Left colon (tissue), 2 donors: Measurements from ENCODE around the gene FNDC10. TPM values are rescaled to one million over a fixed set of nuclear protein-coding genes. Genes with fewer than 3 reads are reported as not detected.

Source experiments
- ATAC-seq: fragments of 200-7000 bp; cut with Tn5 transposase; one replicate; pipeline ENCODE4 v1.9.1; 2020; ENCODE audit warnings: mild to moderate bottlenecking, moderate library complexity
- DNase-seq, 2 donors: peaks; one replicate each; pipeline ENCODE4 v3.0.0-alpha.2; 2020
- intact Hi-C, 2 donors: fragments of 100-400 bp; cut with DNase I in 1 of 2; cut with micrococcal nuclease in 1 of 2; formaldehyde crosslinking; loops; one replicate each; pipeline versions ENCODE4 v1.11.2 to v1.14.0; 2022; cut with DNase I, micrococcal nuclease
- total RNA-seq, 2 donors: library from RNA; stranded (reverse); fragmentation: NEBNext Ultra II Directional; extraction: Animal tissue kit (Norgen Biotek cat#: 25700); gene quantifications; one replicate each; pipeline ENCODE4 v1.2.1, GENCODE V29; 2021
- donor health status: DM: no; HTN: no; CAD: no.
- donor health status: DM: yes; HTN: yes; CAD: no.

The FNDC10 gene
- total RNA-seq, 2 donors from 2014 or later: 3.1 to 3.3 TPM

- no peak for ATAC-seq
- intact Hi-C loops: no loop called here
- peak in 1 of 2 donors; percentile 24 for DNase-seq
Observed at GRCh38 chr1:1619917-1620361, 20.0 kb upstream of the FNDC10 start.

- DNase-seq (peak in 1 of 2 donors; percentile 26), ATAC-seq (no peak)
- intact Hi-C loops: no loop called here
Observed at GRCh38 chr1:1618396-1619068, 18.6 kb upstream of the FNDC10 start.

GRCh38 chr1:1617925-1618324, 18.0 kb upstream of the FNDC10 start:
- ATAC-seq (no peak), DNase-seq (peak in 1 of 2 donors; percentile 22)
- intact Hi-C loops: no loop called here

DNA sequence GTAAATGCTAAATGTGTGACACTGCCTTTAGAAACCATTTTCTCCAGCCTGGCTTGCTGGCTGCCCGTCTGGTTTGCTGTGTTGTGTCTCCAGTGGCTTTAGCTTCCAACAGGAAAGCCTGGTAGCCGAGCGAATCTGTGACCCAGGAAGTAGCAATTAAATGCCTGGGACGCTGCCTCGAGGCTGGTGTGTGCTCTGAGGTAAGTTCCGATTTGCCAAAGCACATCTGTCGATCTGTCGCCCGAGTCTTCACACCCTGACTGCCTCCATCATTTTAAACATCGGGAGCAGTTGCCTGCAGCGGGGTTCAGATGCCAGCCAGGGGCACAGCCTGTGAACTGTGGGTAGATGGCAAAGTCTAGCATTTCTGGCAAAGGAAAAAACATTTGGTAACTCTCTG, 17.6 kb upstream of the FNDC10 start:
- ATAC-seq (no peak), DNase-seq (no peak)
- intact Hi-C loops: no loop called here

- intact Hi-C loops: no loop called here
- DNase-seq: peak; percentile 27 to 30
- no peak for ATAC-seq
Observed at GRCh38 chr1:1616838-1617237, 16.9 kb upstream of the FNDC10 start.

DNA sequence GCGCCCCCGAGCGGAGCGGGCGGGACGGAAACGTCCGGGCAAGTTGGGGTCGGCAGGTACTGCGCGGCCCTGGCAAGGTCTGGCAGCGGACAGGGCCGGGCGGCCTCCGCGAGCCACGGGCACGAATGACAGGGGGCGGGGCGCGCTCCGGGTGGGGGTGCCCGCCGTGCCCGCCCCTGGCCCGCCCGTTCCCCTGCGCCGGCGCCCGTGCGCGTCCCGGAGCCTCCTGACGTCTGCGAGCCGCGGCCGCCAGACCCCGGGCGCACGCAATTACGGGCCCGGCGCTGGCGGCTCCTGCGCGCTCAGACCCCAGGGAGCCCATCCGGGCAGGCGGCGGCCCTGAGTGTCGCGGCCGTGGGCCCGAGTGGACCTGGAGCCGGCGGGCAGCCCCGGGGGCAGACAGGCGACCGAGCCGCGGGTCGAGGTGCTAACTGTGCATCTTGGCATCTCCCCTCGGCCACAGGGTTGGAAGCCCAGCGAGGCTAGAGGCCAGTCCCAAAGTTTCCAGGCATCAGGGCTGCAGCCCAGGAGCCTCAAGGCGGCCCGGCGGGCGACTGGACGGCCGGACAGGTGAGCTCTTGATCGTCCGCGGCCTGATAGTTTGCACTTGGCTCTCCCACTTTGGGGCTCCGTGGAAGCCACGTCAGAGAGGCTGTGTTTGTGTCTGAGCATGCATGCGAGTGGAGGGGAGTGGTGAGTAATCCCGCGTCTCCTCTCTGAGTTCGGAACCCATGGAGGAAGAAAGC, 16.3 kb upstream of the FNDC10 start:
- ATAC-seq (peak; percentile 50), DNase-seq (peak; percentile 48 to 76)
- intact Hi-C loops: no loop called here

GRCh38 chr1:1615256-1616044, 15.5 kb upstream of the FNDC10 start, which contains the start of gene MIB2:
Gene MIB2 (plus strand): TSS chr1:1615500. CDS start chr1:1623453, 7,953 bp downstream.
- intact Hi-C loops: no loop called here
- ATAC-seq: peak; percentile 90

GRCh38 chr1:1614954-1615255, 15.0 kb upstream of the FNDC10 start:
- intact Hi-C loops: no loop called here
- DNase-seq (no peak), ATAC-seq (no peak)

More at GRCh38 chr1:1615256-1616044, 15.5 kb upstream of the FNDC10 start, which contains the start of gene MIB2:
- peak; percentile 96 for DNase-seq

- DNase-seq (peak; percentile 24 to 66), ATAC-seq (peak; percentile 25)
- intact Hi-C loops: no loop called here
Observed at GRCh38 chr1:1614204-1614953, 14.4 kb upstream of the FNDC10 start.

DNA sequence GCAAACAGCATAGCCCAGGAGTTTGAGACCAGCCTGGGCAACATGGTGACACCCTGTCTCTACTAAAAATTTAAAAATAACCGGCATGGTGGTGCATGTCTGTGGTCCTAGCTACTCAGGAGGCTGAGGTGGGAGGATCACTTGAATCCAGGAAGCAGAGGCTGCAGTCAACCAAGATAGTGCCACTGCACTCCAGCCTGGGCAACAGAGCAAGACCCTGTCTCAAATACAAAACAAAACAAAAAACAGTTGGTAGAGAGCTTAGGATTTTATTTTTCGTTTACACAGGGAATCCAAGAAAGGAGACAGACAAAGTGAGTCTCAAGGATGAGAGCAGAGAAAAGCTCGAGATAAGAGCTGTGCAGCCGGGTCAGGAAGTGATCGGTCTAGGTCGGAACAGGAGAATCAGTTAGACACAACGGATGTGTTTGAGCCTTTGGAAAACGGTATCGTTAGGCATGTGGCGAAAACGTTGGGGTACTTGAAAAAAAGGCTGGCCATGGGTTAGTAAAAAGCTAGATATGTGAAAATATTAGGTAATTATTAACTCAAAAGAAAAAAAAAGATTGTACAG, 13.7 kb upstream of the FNDC10 start:
- DNase-seq (no peak), ATAC-seq (no peak)
- intact Hi-C loops: no loop called here

- DNase-seq: no peak
- intact Hi-C loops: no loop called here
- no peak for ATAC-seq
Observed at GRCh38 chr1:1612104-1612400, 12.1 kb upstream of the FNDC10 start.

DNA sequence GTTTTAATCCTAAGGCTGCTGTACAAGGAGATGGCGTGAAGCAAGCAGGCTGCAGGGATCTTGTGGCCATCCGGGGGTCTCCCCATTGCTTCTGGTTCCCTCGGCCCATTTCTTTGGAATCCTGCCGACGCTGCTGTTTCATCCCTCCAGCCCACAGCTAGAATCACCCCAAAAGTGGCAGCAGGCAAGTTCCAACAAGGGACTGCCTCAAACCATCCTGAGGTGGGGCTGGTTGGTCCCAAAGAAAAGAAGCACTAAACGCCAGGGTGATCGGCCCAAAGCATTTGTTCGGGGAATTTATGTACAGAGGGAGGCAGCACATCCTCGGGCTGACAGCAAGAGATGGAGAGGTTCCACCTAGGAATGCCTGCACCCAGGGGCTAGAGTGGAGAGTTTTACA, 10.9 kb upstream of the FNDC10 start:
- DNase-seq: no peak

GRCh38 chr1:1609822-1610485, 10.0 kb upstream of the FNDC10 start:
- no peak for ATAC-seq
- no peak for DNase-seq
- intact Hi-C loops: no loop called here

More for the DNA sequence above, 10.9 kb upstream of the FNDC10 start:
- no peak for ATAC-seq
- intact Hi-C loops: no loop called here

DNA sequence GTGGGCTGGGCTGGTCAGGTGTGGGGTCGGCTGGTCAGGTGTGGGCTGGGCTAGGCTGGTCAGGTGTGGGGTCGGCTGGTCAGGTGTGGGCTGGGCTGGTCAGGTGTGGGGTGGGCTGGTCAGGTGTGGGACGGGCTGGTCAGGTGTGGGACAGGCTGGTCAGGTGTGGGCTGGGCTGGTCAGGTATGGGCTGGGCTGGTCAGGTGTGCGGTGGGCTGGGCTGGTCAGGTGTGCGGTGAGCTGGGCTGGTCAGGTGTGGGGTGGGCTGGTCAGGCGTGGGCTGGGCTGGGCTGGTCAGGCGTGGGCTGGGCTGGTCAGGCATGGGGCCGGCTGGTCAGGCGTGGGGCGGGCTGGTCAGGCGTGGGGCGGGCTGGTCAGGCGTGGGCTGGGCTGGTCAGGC, 6.3 kb upstream of the FNDC10 start:
- ATAC-seq (no peak), DNase-seq (no peak)
- intact Hi-C loops: no loop called here

- DNase-seq: no peak
- intact Hi-C loops: no loop called here
- no peak for ATAC-seq
Observed at GRCh38 chr1:1605724-1606123, 5.8 kb upstream of the FNDC10 start.

DNA sequence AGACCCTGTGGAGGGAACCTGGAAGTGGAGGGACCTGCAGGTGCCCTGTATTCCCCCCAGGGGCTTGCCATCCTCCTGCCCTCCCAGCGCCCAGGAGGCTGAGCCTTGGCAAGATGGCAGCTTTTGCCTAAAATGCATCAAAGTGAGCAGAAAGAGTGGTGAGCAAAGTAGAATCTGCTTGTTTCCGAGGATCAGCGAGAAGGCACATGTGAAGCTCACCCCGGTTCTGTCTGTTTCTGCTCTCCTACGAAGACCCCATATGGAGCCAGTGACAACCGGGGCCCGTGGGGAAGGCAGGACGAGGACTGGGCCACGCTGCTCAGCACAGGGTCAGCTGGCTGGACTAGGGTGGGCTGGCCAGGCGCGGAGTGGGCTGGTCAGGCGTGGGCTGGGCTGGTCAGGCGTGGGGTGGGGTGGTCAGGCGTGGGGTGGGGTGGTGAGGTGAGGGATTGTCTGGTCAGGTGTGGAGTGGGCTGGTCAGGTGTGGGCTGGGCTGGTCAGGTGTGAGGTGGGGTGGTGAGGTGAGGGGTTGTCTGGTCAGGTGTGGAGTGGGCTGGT, 5.2 kb upstream of the FNDC10 start:
- no peak for ATAC-seq
- intact Hi-C loops: no loop called here
- no peak for DNase-seq

GRCh38 chr1:1604374-1605033, 4.6 kb upstream of the FNDC10 start:
- intact Hi-C loops: no loop called here
- DNase-seq: no peak
- no peak for ATAC-seq
